ENCODE data around the gene MYO18B.

DNA sequence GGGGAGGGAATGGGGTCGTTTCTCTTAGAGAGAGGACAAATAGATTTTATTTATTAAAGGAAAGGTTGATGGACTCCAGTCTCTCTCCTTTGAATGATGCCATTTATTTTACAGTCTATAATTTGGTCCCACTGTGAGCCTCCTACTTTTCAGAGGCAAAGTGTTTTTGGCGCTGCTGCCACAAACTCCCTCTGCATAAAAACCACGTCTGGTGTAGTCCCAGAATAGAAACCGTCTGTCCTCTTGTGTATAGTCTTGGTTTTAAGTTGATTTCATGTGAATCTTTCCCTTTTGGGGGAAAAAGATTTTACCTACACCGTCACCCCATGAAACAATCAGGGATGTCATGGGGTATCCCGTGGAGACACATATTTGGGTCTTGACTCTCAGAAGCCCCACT, 283.6 kb downstream of the MYO18B start:
- TF ChIP-seq, protein P1, sequence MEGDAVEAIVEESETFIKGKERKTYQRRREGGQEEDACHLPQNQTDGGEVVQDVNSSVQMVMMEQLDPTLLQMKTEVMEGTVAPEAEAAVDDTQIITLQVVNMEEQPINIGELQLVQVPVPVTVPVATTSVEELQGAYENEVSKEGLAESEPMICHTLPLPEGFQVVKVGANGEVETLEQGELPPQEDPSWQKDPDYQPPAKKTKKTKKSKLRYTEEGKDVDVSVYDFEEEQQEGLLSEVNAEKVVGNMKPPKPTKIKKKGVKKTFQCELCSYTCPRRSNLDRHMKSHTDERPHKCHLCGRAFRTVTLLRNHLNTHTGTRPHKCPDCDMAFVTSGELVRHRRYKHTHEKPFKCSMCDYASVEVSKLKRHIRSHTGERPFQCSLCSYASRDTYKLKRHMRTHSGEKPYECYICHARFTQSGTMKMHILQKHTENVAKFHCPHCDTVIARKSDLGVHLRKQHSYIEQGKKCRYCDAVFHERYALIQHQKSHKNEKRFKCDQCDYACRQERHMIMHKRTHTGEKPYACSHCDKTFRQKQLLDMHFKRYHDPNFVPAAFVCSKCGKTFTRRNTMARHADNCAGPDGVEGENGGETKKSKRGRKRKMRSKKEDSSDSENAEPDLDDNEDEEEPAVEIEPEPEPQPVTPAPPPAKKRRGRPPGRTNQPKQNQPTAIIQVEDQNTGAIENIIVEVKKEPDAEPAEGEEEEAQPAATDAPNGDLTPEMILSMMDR (IDR thresholded peaks at IDR 0.05; ENCODE audit: low read depth, low read length) = no peak
- TF ChIP-seq EZH2phosphoT487 (IDR thresholded peaks at IDR 0.05; ENCODE audit: low read depth) = no peak
